Middle frontal gyrus (tissue), 1 donor: Measurements from ENCODE around the gene LRRC8E.
A peak's percentile ranks its signal among the peaks of the same experiment; 100 is the strongest.

ENCODE experiments used
- DNase-seq: peaks from one replicate; pipeline ENCODE4 v3.0.0-alpha.2; 2015; ENCODE audit warnings: low spot score; ENCODE audit errors: extremely low spot score

LRRC8E gene

DNA sequence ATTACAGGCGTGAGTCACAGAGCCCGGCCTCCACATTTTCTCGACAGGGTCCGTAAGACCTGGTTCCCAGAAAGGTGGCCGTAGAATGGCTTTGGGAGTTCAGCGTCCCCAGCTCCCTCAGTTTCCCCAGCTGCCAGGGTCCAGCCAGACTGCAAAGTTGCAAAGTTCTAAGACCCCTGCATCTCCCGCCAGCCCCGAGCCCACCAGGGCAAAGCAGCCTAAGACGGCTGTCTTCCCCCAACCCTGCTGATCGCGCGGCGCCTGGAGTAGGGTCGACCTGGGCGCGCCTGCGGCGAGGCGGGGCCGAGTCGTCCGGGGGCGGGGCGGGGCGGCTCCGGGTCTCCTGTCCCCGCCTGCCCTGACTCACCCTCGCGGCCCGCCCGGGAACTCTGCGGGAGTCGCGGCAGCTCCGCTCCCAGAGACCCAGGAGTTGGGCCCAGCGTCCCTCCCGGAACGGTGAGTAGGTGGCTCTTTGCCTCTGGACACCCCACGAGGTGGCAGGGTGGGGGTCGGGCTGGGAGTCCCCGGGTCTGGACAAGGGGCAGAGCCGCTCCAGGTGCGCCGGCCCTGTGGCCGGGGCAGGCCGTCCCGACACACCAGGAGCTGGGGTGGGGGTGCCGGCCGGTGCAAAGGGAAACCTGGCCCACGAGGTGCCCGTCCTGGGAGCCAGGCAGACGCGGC lies at the start of gene LRRC8E:
Gene LRRC8E (plus strand): TSS at position 366 of the 681 bp plus-strand sequence. CDS start 7,094 bp downstream, outside the sequence.
- DNase-seq: no peak

DNA sequence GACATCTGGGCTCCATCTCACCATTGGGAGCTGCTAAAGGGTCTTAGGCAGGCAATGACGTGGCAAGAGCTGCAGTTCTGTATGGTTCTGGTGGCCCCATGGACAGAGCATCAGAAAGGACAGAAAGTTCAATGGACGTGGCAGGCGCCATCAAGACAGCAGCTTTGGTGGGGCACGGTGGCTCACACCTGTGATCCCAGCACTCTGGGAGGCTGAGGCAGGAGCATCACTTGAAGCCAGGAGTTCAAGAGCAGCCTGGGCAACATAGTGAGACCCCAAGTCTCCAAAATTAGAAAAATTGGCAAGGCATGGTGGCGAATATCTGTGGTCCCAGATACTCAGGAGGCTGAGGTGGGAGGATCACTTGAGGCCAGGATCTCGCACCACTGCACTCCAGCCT lies 48.8 kb upstream of the LRRC8E start:
- DNase-seq: no peak

DNA sequence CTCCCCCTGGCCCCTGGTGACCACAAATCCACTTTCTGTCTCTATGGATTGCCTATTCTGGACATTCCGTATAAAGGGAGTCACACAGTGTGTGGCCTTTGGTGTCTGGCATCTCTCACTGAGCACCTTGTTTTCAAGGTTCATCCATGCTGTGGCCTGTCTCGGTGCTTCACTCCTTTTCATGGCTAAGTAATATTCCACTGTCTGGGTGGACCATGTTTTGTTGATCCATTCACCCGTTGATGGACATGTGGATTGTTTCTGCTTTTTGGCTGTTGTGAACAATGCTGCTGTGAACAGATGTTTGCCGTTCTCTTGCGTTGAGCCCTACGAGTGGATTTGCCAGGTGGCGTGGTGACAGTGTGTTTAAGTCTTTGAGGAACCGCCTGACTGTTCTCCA lies 47.7 kb upstream of the LRRC8E start:
- DNase-seq: no peak

DNA sequence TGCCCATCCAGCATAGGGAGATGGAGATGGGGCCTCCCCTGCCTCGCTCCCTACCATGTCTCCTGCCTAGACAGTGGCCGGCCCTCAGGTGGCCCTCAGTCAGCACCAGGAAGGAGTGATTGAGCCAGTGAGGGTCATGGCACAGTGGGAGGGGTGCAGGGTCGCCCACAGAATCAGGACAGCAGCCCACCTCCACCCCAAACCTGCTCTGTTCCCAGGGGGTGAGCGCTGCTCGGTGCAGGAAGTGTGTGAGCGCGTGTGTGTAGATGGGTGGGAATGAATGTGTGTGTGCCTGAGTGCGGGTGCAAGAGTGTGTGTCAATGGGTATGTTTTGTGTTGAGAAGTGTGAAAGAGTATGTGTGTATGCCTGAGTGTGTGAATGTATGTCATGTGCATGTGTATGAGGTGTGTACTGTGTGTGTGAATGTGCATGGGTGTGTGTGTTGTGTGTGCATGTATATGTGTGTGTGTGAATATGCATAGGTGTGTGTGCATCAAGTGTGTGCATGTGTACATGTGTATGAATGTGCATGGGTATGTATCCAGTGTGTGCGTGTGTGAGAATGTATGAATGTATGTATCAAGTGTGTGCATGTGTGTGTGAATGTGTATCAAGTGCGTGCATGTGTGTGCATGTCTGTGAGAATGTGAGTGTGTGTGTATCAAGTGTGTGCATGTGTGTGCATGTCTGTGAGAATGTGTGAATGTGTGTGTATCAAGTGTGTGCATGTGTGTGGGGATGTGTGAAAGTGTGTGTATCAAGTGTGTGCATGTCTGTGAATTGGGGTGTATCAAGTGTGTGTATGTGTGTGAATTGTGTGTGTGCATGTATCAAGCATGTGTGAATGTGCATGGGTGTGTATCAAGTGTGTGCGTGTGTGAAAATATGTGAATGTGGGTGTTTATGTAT lies 46.3 kb upstream of the LRRC8E start:
- no peak for DNase-seq

DNA sequence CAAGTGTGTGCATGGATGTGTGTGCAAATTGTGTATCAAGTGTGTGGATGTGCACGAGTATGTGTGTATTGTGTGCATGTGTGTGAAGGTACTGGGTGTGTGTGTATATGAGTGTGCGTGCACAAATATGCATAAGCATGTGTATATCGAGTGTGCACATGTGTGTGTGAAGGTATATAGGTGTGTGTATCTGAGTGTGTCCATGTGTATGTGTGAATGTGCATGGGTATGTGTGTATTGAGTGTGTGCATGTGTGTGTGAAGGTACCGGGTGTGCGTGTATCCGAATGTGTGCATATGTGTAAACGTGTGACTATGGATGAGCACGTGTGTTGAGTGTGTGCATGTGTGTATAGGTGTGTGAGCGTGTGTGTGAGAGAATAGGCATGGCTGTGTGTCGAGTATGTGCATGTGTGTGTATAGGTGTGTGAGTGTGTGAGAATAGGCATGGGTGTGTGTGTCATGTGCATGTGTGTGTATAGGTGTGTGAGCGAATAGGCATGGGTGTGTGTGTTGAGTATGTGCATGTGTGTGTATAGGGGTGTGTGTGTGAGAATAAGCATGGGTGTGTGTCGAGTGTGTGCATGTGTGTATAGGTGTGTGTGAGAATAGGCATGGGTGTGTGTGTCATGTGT lies 45.5 kb upstream of the LRRC8E start:
- no peak for DNase-seq

DNA sequence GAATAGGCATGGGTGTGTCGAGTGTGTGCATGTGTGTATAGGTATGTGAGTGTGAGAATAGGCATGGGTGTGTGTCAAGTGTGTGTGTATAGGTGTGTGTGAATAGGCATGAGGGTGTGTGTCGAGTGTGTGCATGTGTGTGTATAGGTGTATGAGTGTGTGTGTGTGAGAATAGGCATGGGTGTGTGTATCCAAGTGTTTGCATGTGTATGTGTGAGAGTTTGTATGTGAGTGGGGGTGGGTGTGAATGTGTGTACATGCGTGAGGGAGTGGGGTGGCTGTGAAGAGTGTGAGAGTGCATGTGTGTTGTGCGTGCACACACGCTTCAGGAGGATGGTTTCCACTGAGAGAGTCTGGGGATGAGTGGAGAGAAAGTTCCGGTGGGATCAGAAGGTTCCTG lies 44.8 kb upstream of the LRRC8E start:
- DNase-seq: no peak

DNA sequence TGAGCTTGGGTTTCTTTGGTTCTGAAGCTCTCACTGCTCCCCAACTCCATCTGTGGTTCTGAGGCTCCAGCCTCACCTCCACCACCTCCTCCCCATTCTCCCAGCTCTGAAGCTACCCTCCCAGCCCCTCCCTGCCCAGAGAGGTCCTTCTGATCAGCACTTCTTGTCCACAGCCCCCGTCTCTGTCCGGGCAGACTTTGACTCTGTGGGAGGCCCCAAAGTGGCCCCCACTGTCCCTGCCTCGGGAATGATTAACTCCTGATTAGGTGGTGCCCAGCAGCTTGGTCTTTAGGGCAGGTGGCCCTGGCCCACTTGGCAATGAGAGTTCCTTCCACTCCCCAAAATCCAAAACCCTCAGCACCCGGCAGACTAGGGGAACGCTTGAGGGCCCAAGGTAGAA lies 43.9 kb upstream of the LRRC8E start:
- no peak for DNase-seq

DNA sequence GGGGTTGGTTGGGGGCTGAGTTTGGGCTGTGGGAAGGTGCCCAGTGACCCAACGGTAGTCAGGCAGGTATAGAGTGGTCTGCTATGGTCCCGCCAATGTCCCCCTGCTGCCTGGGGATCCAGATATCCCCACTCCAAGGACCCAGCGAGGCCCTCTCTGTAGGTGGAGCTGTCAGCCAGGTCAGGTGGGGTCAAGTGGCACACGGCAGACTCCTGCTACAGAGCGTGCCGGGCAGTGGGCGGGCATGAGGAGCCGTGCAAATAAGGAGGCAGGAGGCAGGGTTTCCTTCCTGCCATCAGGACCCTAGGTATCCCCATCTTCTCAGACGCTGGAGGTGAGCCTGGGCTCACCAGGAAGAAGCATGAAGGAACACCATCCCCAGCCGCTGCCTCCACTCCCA lies 43.4 kb upstream of the LRRC8E start:
- no peak for DNase-seq

DNA sequence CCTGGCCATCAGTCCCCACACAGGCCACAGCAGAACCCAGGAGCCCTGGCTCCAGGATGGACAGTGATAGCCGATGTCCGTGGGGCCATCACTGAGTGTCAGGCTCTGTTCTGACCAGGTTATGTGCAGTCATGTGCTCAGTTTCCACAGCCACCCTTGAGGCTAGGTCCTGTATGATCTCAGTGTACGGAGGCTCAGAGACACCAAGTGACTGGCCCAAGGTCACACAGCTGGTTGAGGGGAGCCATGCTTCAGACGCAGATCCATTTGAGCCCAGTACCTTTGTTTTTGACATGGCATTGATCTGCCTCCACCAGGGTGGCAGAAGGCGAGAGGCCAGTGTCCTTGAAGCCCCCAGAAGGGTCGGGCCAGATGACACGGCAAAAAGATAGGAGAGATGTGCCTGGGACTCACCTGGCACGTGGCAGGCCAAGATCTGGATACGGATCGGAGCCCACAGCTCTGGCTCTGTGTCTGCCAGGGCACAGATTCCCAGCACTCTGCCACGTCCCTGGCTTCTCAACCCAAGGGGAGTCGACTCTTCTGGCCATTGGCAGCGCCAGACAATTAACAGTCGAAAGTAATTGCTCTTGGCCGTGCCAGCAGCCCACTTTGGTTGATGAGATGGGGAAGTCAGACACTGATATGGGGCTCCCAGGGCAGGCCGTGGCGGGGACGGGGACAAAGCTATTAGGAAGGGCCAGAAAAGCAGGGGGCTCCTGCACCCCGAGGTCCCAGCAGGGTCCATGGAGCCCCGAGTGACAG lies 42.7 kb upstream of the LRRC8E start:
- DNase-seq: no peak

DNA sequence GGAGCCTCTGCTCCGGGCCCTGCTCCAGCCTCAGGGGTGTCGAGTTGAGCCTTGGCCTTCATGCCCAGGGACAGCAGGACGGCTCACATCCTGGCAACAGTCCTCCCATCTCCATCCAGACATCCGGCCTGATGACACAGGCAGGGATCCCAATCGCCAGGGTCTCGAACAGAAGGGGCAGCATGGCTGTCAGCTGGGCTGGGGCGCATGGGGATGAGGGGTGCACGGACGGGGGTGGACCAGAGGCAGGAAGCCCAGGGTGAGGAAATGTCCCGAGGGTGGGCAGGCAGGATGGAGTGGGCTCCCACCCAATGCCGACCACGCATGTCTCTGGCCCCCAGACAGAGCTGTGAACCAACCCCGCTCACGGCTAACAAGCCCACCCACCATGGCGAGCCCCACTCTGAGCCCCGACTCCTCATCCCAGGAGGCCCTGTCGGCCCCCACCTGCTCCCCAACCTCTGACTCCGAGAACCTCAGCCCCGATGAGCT lies 42.1 kb upstream of the LRRC8E start:
- no peak for DNase-seq

DNA sequence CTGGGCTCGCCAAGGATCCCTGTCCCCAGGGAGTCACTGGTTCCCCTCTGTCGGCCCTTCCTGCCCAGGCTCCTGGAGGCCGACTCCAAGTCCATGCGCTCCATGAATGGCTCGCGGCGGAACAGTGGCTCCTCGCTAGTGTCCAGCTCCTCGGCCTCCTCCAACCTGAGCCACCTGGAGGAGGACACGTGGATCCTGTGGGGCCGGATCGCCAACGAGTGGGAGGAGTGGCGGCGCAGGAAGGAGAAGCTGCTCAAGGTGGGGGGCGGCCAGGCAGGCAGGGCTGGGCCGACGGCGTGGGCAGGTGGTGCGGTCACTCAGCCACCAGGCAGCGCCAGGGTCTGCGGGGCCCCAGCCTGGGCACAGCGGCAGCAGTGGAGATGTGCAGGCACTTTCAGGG lies 40.6 kb upstream of the LRRC8E start:
- DNase-seq: no peak

DNA sequence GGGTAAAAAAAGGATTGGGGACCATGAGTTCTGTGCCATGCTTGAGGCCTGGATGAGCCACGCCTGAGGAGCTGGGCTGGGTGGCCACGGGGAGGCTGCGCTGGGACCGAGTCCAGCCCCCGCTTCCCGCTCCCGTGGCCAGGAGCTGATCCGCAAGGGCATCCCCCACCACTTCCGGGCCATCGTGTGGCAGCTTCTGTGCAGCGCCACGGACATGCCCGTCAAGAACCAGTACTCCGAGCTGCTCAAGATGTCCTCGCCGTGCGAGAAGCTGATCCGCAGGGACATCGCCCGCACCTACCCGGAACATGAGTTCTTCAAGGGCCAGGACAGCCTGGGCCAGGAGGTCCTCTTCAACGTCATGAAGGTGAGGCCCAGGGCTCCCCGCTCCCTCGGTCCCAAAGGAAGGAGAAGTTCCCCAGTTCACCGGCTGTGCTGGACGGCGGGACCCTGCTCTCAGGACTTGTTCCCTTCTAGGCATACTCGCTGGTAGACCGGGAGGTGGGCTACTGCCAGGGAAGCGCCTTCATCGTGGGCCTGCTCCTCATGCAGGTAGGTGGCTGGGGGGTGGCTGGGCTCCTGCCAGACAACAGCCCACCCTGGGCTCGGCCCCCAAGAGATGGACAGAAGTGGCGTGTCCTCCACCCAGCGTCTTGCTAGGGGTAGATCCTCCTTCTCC lies 39.4 kb upstream of the LRRC8E start:
- no peak for DNase-seq

DNA sequence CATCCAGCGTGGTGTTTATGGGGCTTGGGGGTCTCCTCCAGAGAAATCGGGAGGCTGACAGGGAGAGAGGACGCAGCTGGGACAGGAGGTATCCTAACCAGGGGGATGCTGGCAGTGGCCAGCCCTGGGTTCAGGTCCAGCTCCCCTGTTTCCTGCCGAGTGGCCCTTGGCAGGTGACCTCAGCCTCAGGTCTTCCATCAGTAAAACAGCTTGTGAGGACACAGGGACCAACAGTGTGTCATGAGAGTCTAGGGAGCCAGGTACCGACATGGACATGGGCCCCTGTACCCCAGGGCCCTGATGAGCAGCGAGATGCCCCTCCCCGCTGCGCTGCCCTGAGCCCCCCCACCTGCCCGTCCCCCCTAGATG lies 38.7 kb upstream of the LRRC8E start:
- DNase-seq: no peak

DNA sequence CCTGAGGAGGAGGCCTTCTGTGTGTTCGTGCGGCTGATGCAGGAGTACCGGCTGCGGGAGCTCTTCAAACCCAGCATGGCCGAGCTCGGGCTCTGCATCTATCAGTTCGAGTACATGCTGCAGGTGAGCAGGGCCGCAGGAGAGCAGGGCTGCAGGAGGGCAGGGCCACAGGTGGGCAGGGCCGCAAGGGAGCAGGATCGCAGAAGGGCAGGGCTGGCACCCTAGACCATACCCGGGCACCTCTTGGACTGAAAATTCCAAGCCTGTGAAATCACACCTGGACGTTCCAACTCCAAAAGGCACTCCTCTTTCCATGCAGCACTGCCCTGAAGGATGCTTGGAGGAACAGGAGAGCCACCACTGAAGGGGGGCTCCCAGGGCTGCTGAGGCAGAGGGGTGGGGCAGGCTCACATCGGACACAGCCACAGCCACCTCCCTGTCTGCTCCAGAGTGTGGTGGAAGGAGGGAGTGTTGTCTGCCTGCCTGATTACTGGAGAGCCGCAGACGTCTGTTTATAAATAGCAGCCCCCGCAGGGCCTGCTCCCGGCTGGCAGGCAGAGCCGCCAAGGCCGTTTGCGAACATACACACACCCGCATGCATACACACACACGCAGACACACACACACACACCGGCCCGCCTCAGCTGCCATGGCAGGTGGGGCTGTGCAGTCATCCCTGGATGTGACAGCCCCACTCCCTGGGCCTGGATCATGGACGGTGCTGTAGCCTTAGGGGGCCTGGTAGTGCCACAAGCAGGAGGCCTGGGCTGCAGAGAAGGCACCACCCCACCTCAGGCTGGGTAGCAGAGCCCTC lies 38.1 kb upstream of the LRRC8E start:
- DNase-seq: no peak

DNA sequence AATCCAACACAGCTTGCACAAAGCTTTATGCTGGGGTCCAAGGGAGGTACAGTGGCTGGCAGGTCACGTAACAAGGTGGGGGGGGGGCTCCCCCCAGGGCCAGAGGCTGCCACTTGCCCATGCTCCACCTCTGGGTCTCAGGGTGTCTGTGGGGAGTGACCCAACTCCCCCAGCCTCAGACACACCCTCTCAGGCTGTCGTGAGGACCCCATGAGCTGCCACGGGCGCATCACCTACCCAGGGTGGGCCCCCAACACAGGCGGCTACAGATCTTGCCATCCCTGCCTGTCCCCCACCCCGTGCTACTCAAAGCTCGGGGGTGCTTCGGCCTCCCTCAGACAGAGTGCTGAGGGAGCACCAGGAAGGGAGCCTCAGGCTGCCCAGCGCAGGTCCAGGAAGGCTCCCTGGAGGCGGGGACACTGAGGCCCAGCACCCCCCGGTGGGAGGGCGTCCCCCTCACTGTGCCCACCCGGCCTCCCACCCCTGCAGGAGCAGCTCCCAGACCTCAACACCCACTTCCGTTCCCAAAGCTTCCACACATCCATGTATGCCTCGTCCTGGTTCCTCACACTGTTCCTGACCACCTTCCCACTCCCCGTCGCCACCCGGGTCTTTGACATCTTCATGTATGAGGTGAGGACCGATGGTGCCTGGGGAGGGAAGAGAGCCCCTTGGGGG lies 37.2 kb upstream of the LRRC8E start:
- DNase-seq: no peak

DNA sequence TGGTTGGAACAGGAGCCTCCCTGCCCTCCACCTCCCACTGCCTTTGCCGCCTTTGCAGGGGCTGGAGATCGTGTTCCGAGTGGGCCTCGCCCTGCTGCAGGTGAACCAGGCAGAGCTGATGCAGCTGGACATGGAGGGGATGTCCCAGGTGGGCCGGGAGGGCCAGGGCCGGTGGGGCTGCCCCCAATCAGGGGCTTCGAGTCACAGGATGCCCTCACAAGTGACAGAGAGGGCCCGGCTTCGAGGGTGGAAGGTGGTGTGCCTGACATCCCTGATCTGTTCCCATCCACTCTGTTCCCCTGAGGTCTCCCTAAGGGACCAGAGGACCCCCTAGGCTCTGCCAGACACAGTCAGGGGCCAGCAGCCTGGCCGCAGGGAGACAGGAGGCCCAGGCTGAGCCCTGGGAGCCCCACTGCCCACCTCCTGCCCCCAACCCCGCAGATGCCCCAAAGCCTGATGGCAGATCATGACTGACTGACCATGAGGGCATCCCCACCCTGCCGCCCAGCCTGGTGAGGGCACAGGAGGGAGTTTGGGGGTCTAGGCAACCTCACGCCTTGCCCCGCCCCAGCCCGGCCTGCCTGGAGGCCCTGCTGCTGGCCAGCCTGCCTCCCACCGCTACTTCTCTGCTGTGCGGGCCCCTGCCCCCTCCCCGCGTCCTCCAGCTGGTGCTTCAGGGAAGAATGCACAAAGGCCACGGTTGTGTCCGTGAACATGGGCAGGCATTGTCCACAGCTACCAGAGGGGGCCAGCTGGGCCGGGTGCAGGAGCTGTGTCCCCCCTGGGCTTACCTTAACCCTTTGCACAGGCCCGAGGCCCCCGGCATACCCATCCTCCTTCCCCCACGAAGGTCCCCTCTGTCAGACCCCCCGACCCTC lies 36.4 kb upstream of the LRRC8E start:
- DNase-seq: peak; percentile 80

DNA sequence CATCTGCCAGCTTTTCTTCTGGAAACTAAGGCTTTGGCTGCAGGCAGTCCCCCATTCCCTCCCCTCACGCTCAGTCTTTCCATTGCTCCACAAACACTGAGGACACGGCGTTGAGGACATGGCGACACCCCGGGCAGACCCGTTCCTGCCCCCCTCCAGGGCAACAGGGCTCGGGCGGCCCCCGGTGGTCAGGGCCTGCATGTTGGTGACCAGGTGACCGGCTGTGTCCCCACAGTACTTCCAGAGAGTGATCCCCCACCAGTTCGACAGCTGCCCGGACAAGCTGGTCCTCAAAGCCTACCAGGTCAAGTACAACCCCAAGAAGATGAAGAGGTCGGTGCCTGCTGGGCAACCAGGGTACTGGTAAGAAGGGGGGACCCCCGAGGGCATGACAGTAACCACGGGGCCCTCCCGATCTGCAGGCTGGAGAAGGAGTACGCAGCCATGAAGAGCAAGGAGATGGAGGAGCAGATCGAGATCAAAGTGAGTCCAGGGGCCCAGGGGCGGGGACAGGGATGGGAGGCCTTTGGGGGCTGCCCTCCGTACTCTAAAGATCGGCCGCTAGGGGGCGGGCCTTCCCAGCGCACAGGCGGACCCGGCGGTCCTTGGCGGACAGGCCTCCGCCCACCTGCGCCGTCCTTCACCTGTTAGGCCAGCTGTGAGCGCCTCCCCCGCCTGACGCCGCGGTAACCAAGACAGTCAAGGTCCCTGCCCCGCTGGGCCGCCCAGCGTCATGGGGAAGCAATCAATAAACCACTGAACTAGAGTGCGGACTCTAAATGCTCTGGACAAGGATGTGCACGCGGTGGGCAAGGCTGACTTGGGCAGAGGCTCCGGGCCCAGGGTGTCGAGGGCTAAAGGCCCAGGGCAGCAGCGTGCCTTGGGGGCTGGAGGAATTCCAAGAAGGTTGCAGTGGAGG lies 35.2 kb upstream of the LRRC8E start:
- no peak for DNase-seq
